ENCODE measurements around the gene OR52A1.

GRCh38 chr11:5200582-5200981 lies 46.0 kb upstream of the OR52A1 start, which contains the start of gene OR51V1:
- TF ChIP-seq POLR2A (IDR thresholded peaks at IDR 0.05) (no peak), CTCF (IDR thresholded peaks at IDR 0.05) (no peak)
